ENCODE data around the gene GPR137B. TPM values are rescaled to one million over a fixed set of nuclear protein-coding genes. Genes with fewer than 3 reads are reported as not detected.

Gene GPR137B
- total and polyA plus RNA-seq, 8 donors, result 0.95 to 9.8 (median 2.6) TPM

- Histone ChIP-seq H3K4me1 (no peaks in the 10 kb centered on the region), H3K27ac (no peak overlapping the region), H3K9me3 (no peaks in the 10 kb centered on the region), H3K27me3 (no peaks in the 10 kb centered on the region), H3K4me3 (no peak overlapping the region), H3K36me3 (no peaks in the 10 kb centered on the region)
- intact Hi-C loops (cut with DNase I), result loop anchor here in 1 of 3 donors (5.0 kb wide), 1 partner anchor 372 kb away; no protein-coding TSS in a partner anchor
- TF ChIP-seq CTCF (IDR thresholded peaks at IDR 0.05), result no peak
- FAIRE-seq, result no peak
- 65 to 74% methylated on average over 13 of the region's 13 CpGs for WGBS, 2 donors
- DNase-seq, result peak in 1 of 6 donors; percentile 52
- peak in 2 of 4 donors; percentile 30 to 38 for ATAC-seq
Observed at GRCh38 chr1:236110137-236110536, 32.2 kb upstream of the GPR137B start.

GRCh38 chr1:236111527-236112331 lies 30.6 kb upstream of the GPR137B start:
- 77 to 79% methylated on average over 16 to 17 of the region's 17 CpGs for WGBS, 2 donors
- DNase-seq, result no peak
- no peak for ATAC-seq
- FAIRE-seq, result no peak
- no peak overlapping the region for H3K4me3 ChIP-seq
- H3K27ac ChIP-seq, result no peak overlapping the region
- H3K27me3 ChIP-seq, result no peaks in the 10 kb centered on the region
- H3K36me3 ChIP-seq, result no peaks in the 10 kb centered on the region
- intact Hi-C loops (cut with DNase I), result loop anchor here in 1 of 3 donors (5.0 kb wide), 1 partner anchor 371 kb away; no protein-coding TSS in a partner anchor
- H3K9me3 ChIP-seq, result no peaks in the 10 kb centered on the region
- H3K4me1 ChIP-seq, result no peaks in the 10 kb centered on the region
- no peak for TF ChIP-seq CTCF (IDR thresholded peaks at IDR 0.05)

DNA sequence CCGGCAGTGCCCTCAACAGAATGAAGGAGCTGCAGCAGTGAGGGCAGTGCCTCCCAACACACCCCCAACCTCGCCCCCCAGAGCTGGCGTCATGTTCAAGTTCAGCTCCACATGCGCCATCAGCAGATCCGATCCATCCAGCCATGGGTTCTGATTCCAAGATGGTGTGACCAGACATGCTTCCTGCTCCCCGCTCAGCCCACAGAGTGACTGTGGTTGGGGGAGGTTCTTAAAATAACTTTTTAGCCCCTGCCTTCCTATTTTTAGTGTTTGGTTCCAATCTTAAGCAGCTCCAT lies 30.1 kb upstream of the GPR137B start:
- ATAC-seq, result no peak
- TF ChIP-seq CTCF (IDR thresholded peaks at IDR 0.05), result no peak
- Histone ChIP-seq H3K4me3 (no peak overlapping the region), H3K27ac (no peak overlapping the region), H3K9me3 (no peaks in the 10 kb centered on the region), H3K36me3 (no peaks in the 10 kb centered on the region), H3K27me3 (no peaks in the 10 kb centered on the region), H3K4me1 (no peaks in the 10 kb centered on the region)
- DNase-seq, result no peak
- 87 to 91% methylated on average over 6 of the region's 6 CpGs for WGBS, 2 donors
- FAIRE-seq, result no peak
- intact Hi-C loops (cut with DNase I), result loop anchor here in 1 of 3 donors (5.0 kb wide), 1 partner anchor 370 kb away; no protein-coding TSS in a partner anchor

DNA sequence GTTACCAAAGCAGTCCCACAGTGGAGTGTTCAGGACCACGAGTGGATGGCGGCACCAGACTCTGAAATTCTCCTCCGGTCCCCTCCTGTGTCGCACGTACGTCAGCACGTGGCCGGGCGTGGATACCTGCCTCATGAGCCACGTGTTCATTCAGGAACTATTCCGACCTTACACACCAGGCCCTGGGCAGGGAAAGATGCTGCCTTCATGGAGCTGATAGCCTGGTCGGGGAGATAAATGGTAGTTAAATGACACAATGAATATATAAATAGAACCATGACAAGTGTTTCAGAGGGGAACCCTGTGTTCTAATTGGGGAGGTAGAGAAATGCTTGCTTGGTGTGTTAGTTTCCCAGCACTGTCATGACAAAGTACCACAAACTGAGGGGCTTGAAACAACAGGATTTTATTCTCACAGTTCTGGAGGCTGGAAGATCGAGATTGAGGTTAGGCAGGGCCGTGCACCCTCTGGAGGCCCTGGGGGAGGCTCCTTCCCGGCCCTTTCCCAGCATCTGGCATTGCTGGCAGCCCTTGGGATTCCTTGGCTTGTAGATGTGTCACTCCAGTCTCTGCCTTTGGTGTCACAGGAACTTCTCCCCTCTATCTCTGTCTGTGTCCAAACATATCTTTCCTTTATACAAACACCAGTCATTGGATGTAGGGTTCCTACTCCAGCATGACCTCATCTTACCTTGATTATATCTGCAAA lies 28.9 kb upstream of the GPR137B start:
- Histone ChIP-seq H3K9me3 (no peaks in the 10 kb centered on the region), H3K27ac (no peak overlapping the region), H3K36me3 (no peaks in the 10 kb centered on the region), H3K4me1 (no peaks in the 10 kb centered on the region), H3K27me3 (no peaks in the 10 kb centered on the region), H3K4me3 (no peak overlapping the region)
- DNase-seq, result no peak
- intact Hi-C loops (cut with DNase I), result loop anchor here in 1 of 3 donors (5.0 kb wide), 1 partner anchor 369 kb away; no protein-coding TSS in a partner anchor
- 71 to 85% methylated on average over 15 of the region's 15 CpGs for WGBS, 2 donors
- no peak for TF ChIP-seq CTCF (IDR thresholded peaks at IDR 0.05)
- FAIRE-seq, result no peak
- no peak for ATAC-seq
